Measurements from ENCODE around the gene HP1BP3. TPM values are rescaled to one million over a fixed set of nuclear protein-coding genes. Genes with fewer than 3 reads are reported as not detected.

The HP1BP3 gene
- total and polyA plus RNA-seq, 2 experiments from 2014 or later: 138 to 151 TPM

GRCh38 chr1:20701446-20701845 is 85.7 kb downstream of the HP1BP3 start:
- no peaks in the 10 kb centered on the region for H3F3A ChIP-seq (ENCODE audit: insufficient read depth)
- no peak overlapping the region for H3K9ac ChIP-seq
- no peaks in the 10 kb centered on the region for H4K20me1 ChIP-seq (ENCODE audit: insufficient read depth)
- no peak overlapping the region for H3K4me2 ChIP-seq (ENCODE audit: unreplicated experiment)
- in situ Hi-C loops (cut with MboI): no loop called here
- peaks cover 22% of the 10 kb centered on the region for H3K4me1 ChIP-seq (ENCODE audit: insufficient read depth)
- H3K9me3 ChIP-seq (ENCODE audit: low read depth): no peaks in the 10 kb centered on the region
- no peak for DNase-seq
- WGBS, 2 experiments (ENCODE audit: low coverage in 1 of 2, low lambda C conversion rate in 2 of 2, missing lambda C conversion rate in 2 of 2): 77 to 79% methylated on average over 9 of the region's 9 CpGs
- no peaks in the 10 kb centered on the region for H3K9me2 ChIP-seq (ENCODE audit: insufficient read depth)
- no peak overlapping the region for H3K27ac ChIP-seq
- H3K79me2 ChIP-seq (ENCODE audit: insufficient read depth): no peaks in the 10 kb centered on the region
- H2AFZ ChIP-seq: no peak overlapping the region
- no peaks in the 10 kb centered on the region for H3K27me3 ChIP-seq (replicated peaks; ENCODE audit: insufficient read depth)
- H3K4me3 ChIP-seq: no peak overlapping the region
- TF ChIP-seq EZH2phosphoT487 (IDR thresholded peaks at IDR 0.05; ENCODE audit: insufficient read depth, low read depth): no peak
- TF ChIP-seq EZH2 (IDR thresholded peaks at IDR 0.05; ENCODE audit: insufficient read depth, poor library complexity, severe bottlenecking): no peak
- H3K36me3 ChIP-seq (ENCODE audit: low read depth): no peaks in the 10 kb centered on the region

GRCh38 chr1:20700636-20701215 is 86.4 kb downstream of the HP1BP3 start:
- no peaks in the 10 kb centered on the region for H3K79me2 ChIP-seq (ENCODE audit: insufficient read depth)
- H3K4me1 ChIP-seq (ENCODE audit: insufficient read depth): peaks cover 22% of the 10 kb centered on the region
- no peaks in the 10 kb centered on the region for H4K20me1 ChIP-seq (ENCODE audit: insufficient read depth)
- H2AFZ ChIP-seq: no peak overlapping the region
- TF ChIP-seq EZH2 (IDR thresholded peaks at IDR 0.05; ENCODE audit: insufficient read depth, poor library complexity, severe bottlenecking): no peak
- no peak for TF ChIP-seq EZH2phosphoT487 (IDR thresholded peaks at IDR 0.05; ENCODE audit: insufficient read depth, low read depth)
- no peaks in the 10 kb centered on the region for H3F3A ChIP-seq (ENCODE audit: insufficient read depth)
- H3K27ac ChIP-seq: no peak overlapping the region
- H3K27me3 ChIP-seq (replicated peaks; ENCODE audit: insufficient read depth): no peaks in the 10 kb centered on the region
- no peak overlapping the region for H3K4me2 ChIP-seq (ENCODE audit: unreplicated experiment)
- H3K4me3 ChIP-seq: no peak overlapping the region
- WGBS, 2 experiments (ENCODE audit: low coverage in 1 of 2, low lambda C conversion rate in 2 of 2, missing lambda C conversion rate in 2 of 2): 88 to 89% methylated on average over 17 of the region's 17 CpGs
- in situ Hi-C loops (cut with MboI): no loop called here
- H3K9ac ChIP-seq: no peak overlapping the region
- H3K9me2 ChIP-seq (ENCODE audit: insufficient read depth): no peaks in the 10 kb centered on the region
- no peaks in the 10 kb centered on the region for H3K36me3 ChIP-seq (ENCODE audit: low read depth)
- DNase-seq: no peak
- H3K9me3 ChIP-seq (ENCODE audit: low read depth): no peaks in the 10 kb centered on the region

DNA sequence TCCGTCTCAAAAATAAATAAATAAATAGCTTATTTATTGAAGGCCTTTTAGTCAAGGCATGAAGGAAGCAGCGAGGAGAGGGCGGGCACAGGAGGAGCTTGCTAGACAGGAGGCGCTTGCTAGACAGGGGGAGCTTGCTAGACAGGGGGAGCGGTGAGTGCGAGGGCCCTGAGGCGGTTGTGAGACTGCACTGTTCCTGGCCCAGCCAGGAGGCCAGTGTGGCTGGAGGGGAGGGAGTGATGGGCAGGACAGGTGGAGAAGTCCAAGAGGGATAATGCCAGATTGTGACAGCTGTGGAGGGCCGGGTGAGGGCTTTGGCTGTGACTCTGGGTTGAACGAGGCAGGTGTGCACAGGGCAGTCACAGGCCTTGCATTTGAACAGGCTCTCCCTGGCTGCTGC is 87.5 kb downstream of the HP1BP3 start:
- no peaks in the 10 kb centered on the region for H3F3A ChIP-seq (ENCODE audit: insufficient read depth)
- 87 to 89% methylated on average over 9 of the region's 9 CpGs for WGBS, 2 experiments (ENCODE audit: low coverage in 1 of 2, low lambda C conversion rate in 2 of 2, missing lambda C conversion rate in 2 of 2)
- no peak overlapping the region for H3K4me3 ChIP-seq
- TF ChIP-seq EZH2phosphoT487 (IDR thresholded peaks at IDR 0.05; ENCODE audit: insufficient read depth, low read depth) (no peak), EZH2 (IDR thresholded peaks at IDR 0.05; ENCODE audit: insufficient read depth, poor library complexity, severe bottlenecking) (no peak)
- H3K79me2 ChIP-seq (ENCODE audit: insufficient read depth): no peaks in the 10 kb centered on the region
- in situ Hi-C loops (cut with MboI): loop anchor here (10.0 kb wide), 1 partner anchor 485 kb away; no protein-coding TSS in a partner anchor
- no peaks in the 10 kb centered on the region for H3K36me3 ChIP-seq (ENCODE audit: low read depth)
- no peaks in the 10 kb centered on the region for H3K9me2 ChIP-seq (ENCODE audit: insufficient read depth)
- H4K20me1 ChIP-seq (ENCODE audit: insufficient read depth): no peaks in the 10 kb centered on the region
- H3K9me3 ChIP-seq (ENCODE audit: low read depth): no peaks in the 10 kb centered on the region
- H3K4me2 ChIP-seq (ENCODE audit: unreplicated experiment): no peak overlapping the region
- no peak overlapping the region for H3K9ac ChIP-seq
- peaks cover 22% of the 10 kb centered on the region for H3K4me1 ChIP-seq (ENCODE audit: insufficient read depth)
- no peaks in the 10 kb centered on the region for H3K27me3 ChIP-seq (replicated peaks; ENCODE audit: insufficient read depth)
- H3K27ac ChIP-seq: no peak overlapping the region
- H2AFZ ChIP-seq: no peak overlapping the region
- DNase-seq: no peak

DNA sequence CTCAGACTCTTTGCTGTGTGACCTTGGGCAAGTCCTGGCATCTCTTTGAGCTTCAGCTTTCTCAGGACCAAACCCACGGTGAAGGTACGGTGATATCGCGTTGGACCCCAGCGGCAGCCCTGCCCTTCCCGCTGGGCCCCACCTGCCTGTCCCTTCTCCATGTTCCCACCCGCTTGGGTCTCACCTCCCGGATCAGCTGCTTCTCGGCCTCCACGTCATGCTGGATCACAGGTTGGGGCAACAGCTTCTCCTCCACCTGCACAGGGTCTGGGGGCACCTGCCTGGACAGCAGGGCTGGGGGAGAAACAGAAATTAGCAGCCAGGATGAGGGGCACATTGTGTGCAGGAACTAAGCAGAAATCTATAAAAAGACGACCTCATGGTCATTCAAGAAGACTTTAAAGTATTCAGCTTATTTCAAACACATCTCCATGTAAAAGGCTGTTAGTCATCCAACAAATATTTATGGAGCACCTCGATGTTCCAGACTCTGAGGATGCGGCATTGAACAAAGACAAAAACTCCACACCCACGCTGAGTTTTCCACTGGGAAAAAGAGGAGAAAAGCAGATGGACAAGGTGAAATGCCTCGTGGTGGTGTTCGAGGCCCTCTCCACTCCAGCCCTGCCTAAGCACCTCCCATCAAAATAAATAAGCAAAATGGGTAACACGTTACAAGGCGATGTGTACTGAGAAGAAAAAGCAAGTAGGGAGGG is 88.8 kb downstream of the HP1BP3 start:
- no peak overlapping the region for H3K9ac ChIP-seq
- no peak for TF ChIP-seq EZH2phosphoT487 (IDR thresholded peaks at IDR 0.05; ENCODE audit: insufficient read depth, low read depth)
- TF ChIP-seq EZH2 (IDR thresholded peaks at IDR 0.05; ENCODE audit: insufficient read depth, poor library complexity, severe bottlenecking): no peak
- DNase-seq: peak; percentile 70
- H3K79me2 ChIP-seq (ENCODE audit: insufficient read depth): no peaks in the 10 kb centered on the region
- WGBS, 2 experiments (ENCODE audit: low coverage in 1 of 2, low lambda C conversion rate in 2 of 2, missing lambda C conversion rate in 2 of 2): 73% methylated on average over 18 of the region's 18 CpGs
- H3K27me3 ChIP-seq (replicated peaks; ENCODE audit: insufficient read depth): no peaks in the 10 kb centered on the region
- H3K4me3 ChIP-seq: no peak overlapping the region
- H3K4me2 ChIP-seq (ENCODE audit: unreplicated experiment): peak overlapping the region; percentile 46
- H3F3A ChIP-seq (ENCODE audit: insufficient read depth): no peaks in the 10 kb centered on the region
- no peaks in the 10 kb centered on the region for H3K9me2 ChIP-seq (ENCODE audit: insufficient read depth)
- H3K27ac ChIP-seq: no peak overlapping the region
- H4K20me1 ChIP-seq (ENCODE audit: insufficient read depth): no peaks in the 10 kb centered on the region
- H3K9me3 ChIP-seq (ENCODE audit: low read depth): no peaks in the 10 kb centered on the region
- peaks cover 22% of the 10 kb centered on the region for H3K4me1 ChIP-seq (ENCODE audit: insufficient read depth)
- H2AFZ ChIP-seq: peak overlapping the region; percentile 41
- no peaks in the 10 kb centered on the region for H3K36me3 ChIP-seq (ENCODE audit: low read depth)
- in situ Hi-C loops (cut with MboI): loop anchor here (10.0 kb wide), 1 partner anchor 486 kb away; no protein-coding TSS in a partner anchor
